NCI-H1930 (cell line): ENCODE data around the gene OR5C1.
"Not testable (repeated sequence)": the region's sequence is repeated elsewhere in the genome, so short reads cannot be mapped to it uniquely, and the experiment has no call there.

ENCODE experiments used
- DNase-seq, 2 experiments: peaks; one replicate each; lab custom pipeline; 2025; lab: John Stamatoyannopoulos, UW

OR5C1 gene

DNA sequence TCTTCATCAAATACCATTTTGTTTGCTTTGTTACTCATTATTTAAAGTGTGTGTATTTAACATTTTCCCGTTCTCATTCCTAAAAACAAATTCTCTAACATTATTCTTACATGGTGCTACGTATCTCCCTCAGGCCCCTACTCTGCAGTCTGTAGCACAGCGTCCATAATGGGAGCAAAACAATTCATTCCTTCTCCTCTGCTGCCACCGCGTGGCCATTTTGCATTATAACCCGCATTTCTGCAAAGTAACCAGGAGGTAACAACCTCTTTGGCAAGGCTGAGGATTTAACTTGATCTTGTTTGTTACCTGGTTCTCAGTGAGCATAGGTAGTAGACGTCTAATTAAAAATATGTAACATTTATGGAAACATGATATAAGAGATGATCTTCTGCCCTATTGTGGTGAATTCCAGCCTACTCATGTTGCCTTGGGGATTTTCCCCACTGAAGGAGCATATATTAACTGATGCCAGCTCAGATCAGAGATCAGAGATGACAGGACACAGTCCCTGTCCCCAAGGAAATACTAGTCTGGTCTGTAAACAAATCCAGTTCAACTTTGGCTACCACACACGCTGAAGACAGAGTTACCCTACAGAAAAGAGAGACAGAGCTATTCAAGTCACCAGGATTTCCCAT lies 21.7 kb downstream of the OR5C1 start:
- peak; percentile 34 to 69 for DNase-seq

DNA sequence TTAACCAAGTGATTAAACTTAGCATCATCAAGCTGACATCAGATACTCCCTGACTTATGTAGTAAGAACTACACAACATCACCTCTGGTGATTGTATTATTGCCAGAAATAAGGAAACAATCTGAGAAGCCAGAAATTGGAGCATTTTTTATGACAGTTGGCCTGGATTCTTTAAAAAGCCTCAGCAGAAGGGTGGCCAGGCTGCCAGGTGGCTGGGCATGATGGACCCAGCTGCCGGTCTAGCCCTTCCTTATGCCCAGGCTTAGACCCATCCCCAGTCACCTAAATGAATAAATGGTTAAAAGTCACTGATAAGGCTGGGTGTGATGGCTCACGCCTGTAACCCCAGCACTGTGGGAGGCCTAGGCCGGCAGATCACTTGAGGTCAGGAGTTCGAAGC lies 24.0 kb downstream of the OR5C1 start:
- DNase-seq: no peak

DNA sequence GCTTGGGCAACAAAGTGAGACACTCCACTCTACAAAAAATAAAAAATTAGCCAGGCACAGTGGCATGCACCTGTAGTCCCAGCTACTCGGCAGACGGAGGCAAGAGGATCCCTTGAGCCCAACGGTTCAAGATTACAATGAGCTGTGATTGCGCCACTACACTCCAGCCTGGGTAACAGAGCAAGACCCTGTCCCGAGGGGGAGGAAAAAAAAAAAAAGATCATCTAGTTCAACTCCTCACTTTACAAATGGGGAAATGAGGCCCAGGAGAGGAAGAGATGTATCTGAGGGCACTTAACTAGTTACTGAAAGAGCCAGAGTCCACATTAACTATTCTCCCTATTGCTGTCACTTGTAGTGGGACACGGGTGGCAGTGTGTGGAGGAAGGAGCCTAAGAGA lies 25.8 kb downstream of the OR5C1 start:
- no peak for DNase-seq

DNA sequence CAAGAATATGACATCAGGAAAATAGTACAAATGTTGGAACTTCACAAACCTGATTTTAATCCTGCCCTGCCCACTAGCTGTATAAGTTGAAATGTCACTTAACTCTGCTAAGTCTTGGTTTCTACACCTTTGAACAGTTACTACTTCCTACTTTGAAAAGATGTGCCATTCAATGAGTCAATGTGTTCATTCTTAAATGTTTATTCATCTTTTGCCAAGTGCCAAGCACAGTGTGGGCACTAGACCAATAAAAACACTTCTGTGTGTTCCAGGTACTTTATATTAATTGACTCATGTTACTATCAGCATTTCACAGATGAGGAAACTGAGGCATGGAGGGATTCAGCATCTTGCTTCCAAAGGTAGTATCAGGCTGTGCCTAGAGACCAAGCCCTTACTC lies 26.8 kb downstream of the OR5C1 start:
- DNase-seq: no peak

DNA sequence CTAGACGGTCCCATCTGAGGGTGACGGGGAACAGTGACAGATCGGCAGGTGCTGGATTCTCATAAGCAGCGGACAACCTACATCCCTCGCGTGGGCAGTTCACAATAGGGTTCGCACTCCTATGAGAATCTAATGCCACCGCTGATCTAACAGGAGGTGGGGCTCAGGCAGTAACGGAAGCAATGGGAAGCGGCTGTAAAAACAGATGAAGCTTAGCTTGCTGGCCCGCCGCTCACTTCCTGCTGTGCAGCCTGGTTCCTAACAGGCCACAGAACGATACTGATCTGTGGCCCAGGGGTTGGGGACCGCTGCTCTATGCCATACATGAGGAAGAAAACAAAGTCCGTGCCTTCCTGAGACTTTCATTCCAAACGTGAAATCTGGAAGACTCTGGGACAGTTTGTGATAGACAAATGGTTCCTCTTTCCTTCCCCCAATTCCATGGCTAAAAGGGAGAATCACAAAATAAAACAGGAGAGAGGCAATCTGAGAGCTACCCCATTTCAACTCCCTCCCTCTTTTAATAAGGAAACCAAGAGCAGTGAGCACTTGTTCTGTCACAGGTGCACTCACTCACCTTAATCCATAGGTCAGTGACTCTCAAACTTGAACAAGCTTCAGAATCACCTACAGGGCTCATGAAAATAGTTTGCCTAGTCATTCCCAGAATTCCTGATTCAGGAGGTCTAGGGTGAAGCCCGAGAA lies 27.6 kb downstream of the OR5C1 start:
- DNase-seq: no peak

DNA sequence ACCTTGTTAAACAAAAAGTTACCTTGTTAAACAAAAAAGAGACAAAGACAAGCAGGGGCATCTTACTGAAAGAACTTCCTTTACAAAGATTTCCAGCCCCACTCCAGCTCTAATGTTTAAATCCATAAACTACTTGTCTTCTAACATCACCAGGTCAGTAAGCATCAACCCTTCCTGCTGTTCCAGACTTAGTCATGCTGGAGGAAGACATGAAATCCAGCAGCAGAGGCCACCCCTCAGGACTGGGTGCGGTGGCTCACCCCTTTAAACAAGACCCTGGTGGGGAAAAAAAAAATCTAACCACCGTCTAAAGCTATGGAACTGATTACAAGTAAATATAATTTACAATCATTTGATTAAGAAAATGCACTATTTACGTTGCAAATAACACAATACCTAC lies 30.6 kb downstream of the OR5C1 start:
- no peak for DNase-seq

DNA sequence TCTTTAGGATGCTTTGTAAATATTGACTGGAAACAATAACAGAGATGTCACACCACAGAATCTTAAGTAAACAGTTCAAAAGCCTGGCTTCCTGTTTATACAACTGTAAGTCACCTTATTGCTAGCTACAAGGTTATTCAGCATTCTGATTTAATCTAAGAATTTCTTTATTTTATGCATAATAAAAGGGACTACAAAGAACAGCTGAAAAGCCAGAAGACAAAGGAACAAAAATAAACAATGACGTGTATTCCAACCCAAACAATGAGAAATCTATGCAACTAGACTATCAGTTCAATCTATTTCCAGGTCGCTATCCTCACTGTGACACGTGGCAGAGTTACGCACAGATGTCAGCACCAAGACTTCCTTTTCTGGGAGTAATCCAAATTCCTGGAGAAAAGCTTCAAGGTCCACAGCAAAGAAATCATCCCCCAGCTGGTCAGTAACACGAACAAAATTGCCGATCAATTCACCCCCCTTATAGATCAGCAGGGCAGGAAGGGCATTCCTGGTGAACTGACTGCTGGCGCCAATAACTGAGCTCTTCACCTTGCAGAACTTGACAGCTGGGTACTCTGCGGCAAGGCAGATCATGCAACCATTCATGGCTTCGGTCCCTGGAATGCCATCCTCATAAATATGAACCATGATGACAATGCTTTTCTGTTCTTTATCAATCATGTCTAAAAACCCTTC lies 31.2 kb downstream of the OR5C1 start:
- DNase-seq: no peak

DNA sequence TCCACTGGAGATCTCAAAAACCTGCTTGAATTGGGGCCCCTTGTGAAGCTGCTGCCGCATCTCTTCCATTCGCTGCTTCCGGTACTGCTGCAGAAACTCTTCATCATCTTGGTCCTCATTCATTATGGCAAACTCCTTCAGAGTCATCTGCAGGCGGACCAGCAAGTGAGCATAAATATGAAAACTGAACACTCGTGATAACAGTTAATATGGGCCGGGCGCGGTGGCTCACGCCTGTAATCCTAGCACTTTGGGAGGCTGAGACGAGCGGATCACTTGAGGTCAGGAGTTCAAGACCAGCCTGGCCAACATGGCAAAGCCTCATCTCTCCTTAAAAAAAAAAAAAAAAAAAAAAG lies 31.7 kb downstream of the OR5C1 start:
- no peak for DNase-seq

DNA sequence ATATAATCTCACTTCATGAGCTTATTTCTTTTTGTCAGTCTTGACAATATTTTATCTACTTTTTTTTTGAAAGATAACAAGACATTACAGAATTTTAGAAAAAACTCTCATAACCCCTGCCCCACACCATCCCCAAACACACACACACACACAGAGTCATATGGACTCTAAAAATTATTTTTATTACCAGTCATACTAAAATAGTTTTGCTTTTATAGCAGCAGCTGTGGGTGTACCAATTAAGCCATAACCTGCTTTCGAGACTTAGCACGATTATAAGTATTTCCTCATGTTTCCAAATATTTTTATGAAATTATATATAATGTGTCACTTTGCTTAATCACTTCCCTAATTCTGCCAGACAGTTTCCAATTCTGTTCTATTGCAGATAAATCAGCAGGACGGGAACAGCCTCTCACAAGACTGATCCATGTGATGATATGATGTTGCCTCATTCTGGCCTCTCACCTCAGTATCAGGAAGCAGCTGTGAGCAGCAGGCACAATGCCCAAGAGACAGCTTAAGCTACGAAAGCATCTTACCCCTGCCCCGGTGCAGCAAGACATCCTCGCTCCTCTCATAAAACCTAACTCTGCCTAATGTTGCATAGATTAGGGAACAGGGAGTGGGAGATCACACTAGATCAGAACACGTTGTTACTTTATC lies 32.7 kb downstream of the OR5C1 start:
- DNase-seq: no peak

DNA sequence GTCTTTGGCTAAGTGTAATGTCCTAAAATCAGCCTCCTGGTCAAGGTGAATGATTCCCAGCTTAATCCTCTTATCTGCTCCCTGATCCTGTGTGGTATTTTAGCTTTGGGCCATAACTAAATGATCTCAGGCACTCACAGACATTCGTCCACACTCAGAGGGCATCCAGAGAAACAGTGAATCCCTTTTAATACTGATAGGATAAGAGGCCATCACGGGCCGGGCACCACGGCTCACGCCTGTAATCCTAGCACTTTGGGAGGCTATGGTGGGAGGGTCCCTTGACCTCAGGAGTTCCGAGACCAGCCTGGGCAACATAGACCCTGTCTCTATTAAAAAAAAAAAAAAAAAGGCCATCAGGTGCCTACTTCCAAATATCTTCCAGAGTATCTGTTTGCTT lies 33.3 kb downstream of the OR5C1 start:
- no peak for DNase-seq

DNA sequence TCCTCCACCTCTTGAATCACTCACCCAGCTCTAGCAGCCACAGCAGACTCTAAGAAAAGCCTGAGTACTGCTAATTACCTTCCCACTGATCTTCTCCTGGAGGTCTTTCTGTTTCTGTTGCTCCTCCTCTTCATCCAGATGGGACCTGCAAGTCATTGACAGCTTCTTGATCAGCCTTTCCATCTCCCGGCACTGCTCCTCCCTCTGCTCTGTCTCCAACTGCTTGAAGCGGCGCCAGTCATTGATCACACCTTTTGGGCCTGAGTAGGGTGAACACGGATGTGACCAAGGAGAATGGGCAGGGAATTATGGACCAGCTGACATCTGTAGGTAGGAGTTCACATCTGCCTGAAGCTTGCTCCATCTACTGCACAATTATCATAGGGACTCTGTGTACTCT lies 34.2 kb downstream of the OR5C1 start:
- DNase-seq: no peak

DNA sequence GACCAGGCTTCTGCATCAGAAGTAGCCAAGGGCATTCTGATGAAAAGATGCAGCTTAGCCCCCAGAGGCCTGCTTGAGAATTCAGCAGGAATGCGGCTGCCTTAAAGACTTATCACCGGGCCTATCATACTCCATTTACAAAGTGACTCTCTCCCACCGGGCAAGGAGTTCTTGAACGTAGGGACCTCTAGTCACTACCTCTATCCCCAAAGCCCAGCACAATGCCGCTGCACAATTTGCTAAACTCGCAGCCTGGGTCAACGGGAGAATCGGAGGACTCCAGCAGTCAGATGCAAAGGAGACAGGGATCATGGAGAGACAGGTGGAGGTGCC lies 39.0 kb downstream of the OR5C1 start:
- DNase-seq: no peak

DNA sequence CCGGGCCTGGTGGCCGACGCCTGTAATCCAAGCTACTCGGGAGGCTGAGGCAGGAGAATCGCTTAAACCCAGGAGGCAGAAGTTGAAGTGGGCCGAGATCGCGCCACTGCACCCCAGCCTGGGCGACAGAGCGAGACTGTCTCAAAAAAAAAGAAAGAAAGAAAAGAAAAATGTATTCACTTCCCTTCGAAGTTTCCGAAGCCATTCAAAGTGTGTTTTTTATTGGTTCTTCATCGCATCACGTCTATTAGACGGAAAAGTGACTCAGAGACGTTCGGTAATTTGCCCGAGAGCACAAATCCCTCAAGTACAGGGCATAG lies 40.2 kb downstream of the OR5C1 start:
- DNase-seq: not testable (repeated sequence)

DNA sequence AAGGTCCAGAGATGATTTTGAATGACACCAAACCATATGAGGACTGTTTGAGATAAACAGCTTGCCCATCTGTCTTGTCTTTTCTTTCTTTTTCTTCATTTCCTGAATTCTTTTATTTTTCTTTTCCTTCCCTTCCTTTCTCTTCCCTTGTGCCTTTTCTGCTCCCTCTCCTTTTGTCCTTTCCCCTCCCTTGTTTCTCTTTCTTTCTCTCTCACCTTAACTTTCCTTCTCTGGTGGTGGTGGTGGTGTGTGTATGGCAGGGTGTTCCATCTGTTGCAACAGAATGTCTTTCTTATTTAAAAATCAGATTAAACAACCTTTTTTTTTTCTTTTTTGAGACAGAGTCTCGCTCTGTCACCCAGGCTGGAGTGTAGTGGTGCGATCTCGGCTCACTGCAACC lies 43.5 kb downstream of the OR5C1 start:
- DNase-seq: no peak

DNA sequence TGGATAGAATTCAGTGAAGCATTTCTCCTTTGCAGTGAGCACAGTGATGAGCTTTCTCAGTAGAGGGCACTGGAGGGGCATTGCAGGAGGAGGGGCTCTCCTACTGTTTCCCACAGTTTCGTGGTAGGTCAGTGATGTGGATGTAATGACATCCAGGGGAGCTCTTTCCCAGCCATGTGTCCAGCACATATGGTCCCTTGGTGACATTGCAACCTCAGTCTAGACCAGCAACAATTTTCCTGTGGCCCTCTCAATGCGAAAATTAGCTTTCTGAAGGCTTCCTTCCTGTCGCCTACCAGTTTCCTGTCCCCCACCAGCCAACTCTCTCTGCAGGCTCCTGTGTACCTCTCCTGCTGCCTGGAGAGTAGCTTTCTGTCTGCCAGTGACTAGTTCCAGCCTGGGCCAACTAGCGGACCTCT lies 46.6 kb downstream of the OR5C1 start:
- DNase-seq: no peak

DNA sequence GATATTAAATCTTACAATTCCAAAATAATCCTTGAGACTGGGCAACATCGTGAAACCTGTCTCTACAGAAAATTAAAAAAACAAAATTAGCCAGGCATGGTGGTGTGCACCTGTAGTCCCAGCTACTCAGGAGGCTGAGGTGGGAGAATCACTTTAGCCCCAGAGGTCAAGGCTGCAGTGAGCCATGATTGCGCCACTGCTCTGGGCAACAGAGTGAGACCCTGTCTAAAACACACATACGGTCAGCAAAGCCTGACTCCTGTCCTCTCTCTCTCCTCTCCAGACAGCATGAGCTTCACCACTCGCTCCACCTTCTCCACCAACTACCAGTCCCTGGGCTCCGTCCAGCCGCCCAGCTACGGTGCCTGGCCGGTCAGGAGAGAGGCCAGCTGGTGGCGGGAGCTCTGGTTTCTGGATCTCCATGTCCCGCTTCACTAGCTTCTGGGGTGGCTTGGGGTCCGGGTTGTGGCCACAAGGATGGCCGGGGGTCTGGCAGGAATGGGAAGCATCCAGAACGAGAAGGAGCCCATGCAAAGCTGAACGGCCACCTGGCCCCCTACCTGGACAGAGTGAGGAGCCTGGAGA lies 48.6 kb downstream of the OR5C1 start:
- no peak for DNase-seq

DNA sequence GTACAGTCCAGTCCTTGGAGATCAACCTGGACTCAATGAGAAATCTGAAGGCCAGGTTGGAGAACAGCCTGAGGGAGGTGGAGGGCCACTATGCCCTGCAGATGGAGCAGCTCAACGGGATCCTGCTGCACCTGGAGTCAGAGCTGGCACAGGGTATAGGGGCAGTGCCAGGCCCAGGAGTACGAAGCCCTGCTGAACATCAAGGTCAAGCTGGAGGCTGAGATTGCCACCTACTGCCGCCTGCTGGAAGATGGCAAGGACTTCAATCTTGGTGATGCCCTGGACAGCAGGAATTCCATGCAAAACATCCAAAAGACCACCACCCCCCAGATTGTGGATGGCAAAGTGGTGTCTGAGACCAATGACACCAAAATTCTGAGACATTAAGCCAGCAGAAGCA lies 49.7 kb downstream of the OR5C1 start:
- DNase-seq: not testable (repeated sequence)
